NCI-H510A (cell line): ENCODE data around the gene GABRB3.

Experiments used
- DNase-seq: peaks from one replicate; lab custom pipeline; 2025; lab: John Stamatoyannopoulos, UW

Gene GABRB3

GRCh38 chr15:26555898-26556297 lies 217.0 kb downstream of the GABRB3 start:
- DNase-seq: no peak

GRCh38 chr15:26551473-26551872 lies 221.4 kb downstream of the GABRB3 start:
- no peak for DNase-seq

GRCh38 chr15:26550880-26551279 lies 222.0 kb downstream of the GABRB3 start:
- no peak for DNase-seq

GRCh38 chr15:26537663-26538062 lies 235.2 kb downstream of the GABRB3 start:
- DNase-seq: no peak

- no peak for DNase-seq
These were observed 241.4 kb downstream of the GABRB3 start for GRCh38 chr15:26531489-26531888.

- DNase-seq: no peak
These were observed 247.8 kb downstream of the GABRB3 start for GRCh38 chr15:26525096-26525495.

- DNase-seq: no peak
These were observed 251.1 kb downstream of the GABRB3 start for GRCh38 chr15:26521691-26522198.

GRCh38 chr15:26521130-26521529 lies 251.7 kb downstream of the GABRB3 start:
- DNase-seq: no peak

GRCh38 chr15:26518885-26519284 lies 254.0 kb downstream of the GABRB3 start:
- no peak for DNase-seq

- DNase-seq: no peak
These were observed 256.5 kb downstream of the GABRB3 start for GRCh38 chr15:26516102-26516980.

- no peak for DNase-seq
These were observed 268.9 kb downstream of the GABRB3 start for GRCh38 chr15:26504009-26504408.
